Activated CD4-positive, alpha-beta memory T cell treated with anti-CD3 and anti-CD28 coated beads, Interleukin-2, amount 10 ng/mL, durations not matched to agents 7 days and 5 days (primary cell): Measurements from ENCODE around the gene MFN2. TPM values are rescaled to one million over a fixed set of nuclear protein-coding genes. Genes with fewer than 3 reads are reported as not detected.
A peak's percentile ranks its signal among the peaks of the same experiment; 100 is the strongest.
"Not testable (repeated sequence)": the region's sequence is repeated elsewhere in the genome, so short reads cannot be mapped to it uniquely, and the experiment has no call there.

Experiments used
- CTCF ChIA-PET: fragments of 350-600 bp; sonication (Branson Sonifier 250); formaldehyde crosslinking; loops from one replicate; lab custom pipeline; 2021; ENCODE audit warnings: antibody characterized with exemption, inconsistent platforms; lab: Charles Lee
- POLR2A ChIA-PET: fragments of 350-600 bp; sonication (Branson Sonifier 250); formaldehyde crosslinking; loops from one replicate; lab custom pipeline; 2021; ENCODE audit warnings: antibody characterized with exemption; lab: Charles Lee
- DNase-seq: peaks from one replicate; pipeline ENCODE4 v3.0.0-alpha.2; 2020
- H3K27ac Mint-ChIP-seq: one replicate; pipeline ENCODE4 v1.8.0; 2021; ENCODE audit warnings: mild to moderate bottlenecking, mixed read lengths
- H3K27me3 Mint-ChIP-seq: one replicate; pipeline ENCODE4 v1.8.0; 2021; ENCODE audit warnings: mixed read lengths
- H3K36me3 Mint-ChIP-seq: one replicate; pipeline ENCODE4 v1.8.0; 2021; ENCODE audit warnings: low read depth, mixed read lengths
- H3K4me1 Mint-ChIP-seq: one replicate; pipeline ENCODE4 v1.8.0; 2021; ENCODE audit warnings: mixed read lengths
- H3K4me3 Mint-ChIP-seq: one replicate; pipeline ENCODE4 v1.8.0; 2021; ENCODE audit warnings: mild to moderate bottlenecking, mixed read lengths
- H3K9me3 Mint-ChIP-seq: one replicate; pipeline ENCODE4 v1.8.0; 2021; ENCODE audit warnings: mixed read lengths
- total RNA-seq, 2 experiments: library from RNA; stranded (reverse); gene quantifications; one replicate each; pipeline ENCODE4 v1.2.3, GENCODE V29; 2021

The MFN2 gene
- total RNA-seq, 2 experiments from 2014 or later = 51.4 to 52.1 TPM

GRCh38 chr1:12033441-12033840 is 53.2 kb downstream of the MFN2 start:
- not testable (repeated sequence) for H3K4me1 Mint-ChIP-seq, H3K27me3 Mint-ChIP-seq, H3K27ac Mint-ChIP-seq, H3K9me3 Mint-ChIP-seq, H3K4me3 Mint-ChIP-seq, DNase-seq
- POLR2A ChIA-PET = interaction anchor here (1.4 to 4.6 kb wide), 3 partner anchors 7 to 125 kb away, joined by 3 to 79 read pairs (median 5); partner anchors contain the start of gene TNFRSF8
- peaks cover 34% of the 10 kb centered on the region for H3K36me3 Mint-ChIP-seq
- CTCF ChIA-PET = interaction anchor here (1.7 kb wide), 1 partner anchor 14 kb away, joined by 3 read pairs; the partner anchor contains the start of gene MIIP

DNA sequence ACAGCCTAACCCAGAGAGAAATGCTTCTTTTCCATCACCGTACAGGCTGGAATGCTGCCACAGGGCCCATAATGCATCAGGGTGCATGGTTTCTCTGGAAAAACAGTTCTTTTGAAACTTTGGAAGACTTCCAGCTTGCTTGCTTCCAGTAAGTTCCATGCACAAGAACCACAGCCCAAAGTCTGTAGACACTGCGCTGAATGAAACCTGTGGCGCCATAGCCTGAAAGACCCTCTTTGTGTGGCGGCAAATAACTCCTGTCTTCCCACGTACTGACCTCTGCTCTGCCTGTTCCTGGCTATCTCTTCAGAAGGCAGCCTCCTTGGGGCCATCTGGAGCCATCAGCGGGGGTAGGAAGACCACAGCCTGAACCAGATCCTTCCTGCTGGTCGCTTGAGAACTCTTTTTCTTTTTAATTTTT is 54.1 kb downstream of the MFN2 start:
- DNase-seq = no peak
- Mint-ChIP-seq H3K36me3 (peaks cover 29% of the 10 kb centered on the region), H3K4me3 (no peak overlapping the region), H3K27me3 (no peaks in the 10 kb centered on the region), H3K9me3 (no peaks in the 10 kb centered on the region), H3K4me1 (peaks cover 9% of the 10 kb centered on the region), H3K27ac (no peak overlapping the region)
- ChIA-PET CTCF (no interaction called here), POLR2A (interaction anchor here (3.0 to 6.9 kb wide), 2 partner anchors 45 to 125 kb away, joined by 8 to 73 read pairs; no protein-coding TSS in a partner anchor)

DNA sequence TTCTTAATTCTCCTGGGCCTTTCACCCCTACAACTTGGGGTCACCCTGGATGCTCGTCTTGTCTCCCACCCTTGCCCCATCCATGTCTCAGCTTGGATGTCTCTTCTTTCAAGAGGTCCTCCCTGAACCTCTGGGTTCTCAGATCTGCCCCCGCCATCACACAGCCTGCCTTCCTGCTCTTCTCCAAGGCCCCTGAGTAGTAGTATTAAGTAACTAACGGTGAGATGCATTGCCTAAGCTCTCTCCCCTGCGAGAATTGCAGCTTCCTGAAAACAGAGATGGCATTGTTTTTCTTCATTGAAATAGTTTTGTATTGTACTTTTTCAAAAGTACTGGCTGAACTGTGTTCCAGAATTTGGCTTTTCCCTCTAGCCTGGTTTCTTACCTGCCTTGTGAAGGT is 55.1 kb downstream of the MFN2 start:
- Mint-ChIP-seq H3K27ac (no peak overlapping the region), H3K4me1 (peaks cover 14% of the 10 kb centered on the region), H3K9me3 (no peaks in the 10 kb centered on the region), H3K4me3 (no peak overlapping the region), H3K27me3 (no peaks in the 10 kb centered on the region), H3K36me3 (peaks cover 23% of the 10 kb centered on the region)
- POLR2A ChIA-PET = interaction anchor here (1.0 to 6.9 kb wide), 3 partner anchors 12 to 126 kb away, joined by 3 to 73 read pairs (median 8); no protein-coding TSS in a partner anchor
- no peak for DNase-seq
- CTCF ChIA-PET = interaction anchor here (1.0 kb wide), 1 partner anchor 16 kb away, joined by 3 read pairs; no protein-coding TSS in a partner anchor

- CTCF ChIA-PET = interaction anchor here (1.3 to 2.6 kb wide), 3 partner anchors 10 to 42 kb away, joined by 3 to 8 read pairs (median 5); partner anchors contain the start of gene MIIP
- H3K27ac Mint-ChIP-seq = peak overlapping the region; percentile 44
- no peaks in the 10 kb centered on the region for H3K9me3 Mint-ChIP-seq
- H3K36me3 Mint-ChIP-seq = peaks cover 6% of the 10 kb centered on the region
- POLR2A ChIA-PET = interaction anchor here (1.0 to 6.9 kb wide), 10 partner anchors 8 to 129 kb away, joined by 3 to 73 read pairs (median 6); partner anchors contain the start of genes MFN2 and MIIP
- H3K4me1 Mint-ChIP-seq = peaks cover 29% of the 10 kb centered on the region
- H3K4me3 Mint-ChIP-seq = no peak overlapping the region
- DNase-seq = no peak
- H3K27me3 Mint-ChIP-seq = no peaks in the 10 kb centered on the region
Measured at GRCh38 chr1:12037486-12038355, 57.5 kb downstream of the MFN2 start.

GRCh38 chr1:12038356-12039163 is 58.3 kb downstream of the MFN2 start:
- ChIA-PET CTCF (interaction anchor here (0.9 to 2.6 kb wide), 2 partner anchors 8 to 41 kb away, joined by 4 to 8 read pairs; no protein-coding TSS in a partner anchor), POLR2A (interaction anchor here (0.7 to 6.9 kb wide), 11 partner anchors 11 to 129 kb away, joined by 3 to 73 read pairs (median 3); partner anchors contain the start of genes MFN2, MIIP and TNFRSF8)
- peaks cover 29% of the 10 kb centered on the region for H3K4me1 Mint-ChIP-seq
- no peaks in the 10 kb centered on the region for H3K27me3 Mint-ChIP-seq
- H3K27ac Mint-ChIP-seq = no peak overlapping the region
- no peak for DNase-seq
- H3K9me3 Mint-ChIP-seq = no peaks in the 10 kb centered on the region
- H3K36me3 Mint-ChIP-seq = peaks cover 6% of the 10 kb centered on the region
- H3K4me3 Mint-ChIP-seq = no peak overlapping the region

- Mint-ChIP-seq H3K4me3 (no peak overlapping the region), H3K4me1 (peaks cover 33% of the 10 kb centered on the region), H3K27ac (no peak overlapping the region), H3K9me3 (no peaks in the 10 kb centered on the region), H3K36me3 (peaks cover 6% of the 10 kb centered on the region), H3K27me3 (no peaks in the 10 kb centered on the region)
- POLR2A ChIA-PET = interaction anchor here (0.7 to 6.9 kb wide), 10 partner anchors 9 to 130 kb away, joined by 3 to 73 read pairs (median 4); partner anchors contain the start of genes MFN2 and TNFRSF8
- CTCF ChIA-PET = interaction anchor here (0.6 to 2.6 kb wide), 4 partner anchors 9 to 225 kb away, joined by 3 to 8 read pairs (median 4); partner anchors contain the start of gene MIIP
- no peak for DNase-seq
Measured at GRCh38 chr1:12039164-12039525, 58.9 kb downstream of the MFN2 start.

DNA sequence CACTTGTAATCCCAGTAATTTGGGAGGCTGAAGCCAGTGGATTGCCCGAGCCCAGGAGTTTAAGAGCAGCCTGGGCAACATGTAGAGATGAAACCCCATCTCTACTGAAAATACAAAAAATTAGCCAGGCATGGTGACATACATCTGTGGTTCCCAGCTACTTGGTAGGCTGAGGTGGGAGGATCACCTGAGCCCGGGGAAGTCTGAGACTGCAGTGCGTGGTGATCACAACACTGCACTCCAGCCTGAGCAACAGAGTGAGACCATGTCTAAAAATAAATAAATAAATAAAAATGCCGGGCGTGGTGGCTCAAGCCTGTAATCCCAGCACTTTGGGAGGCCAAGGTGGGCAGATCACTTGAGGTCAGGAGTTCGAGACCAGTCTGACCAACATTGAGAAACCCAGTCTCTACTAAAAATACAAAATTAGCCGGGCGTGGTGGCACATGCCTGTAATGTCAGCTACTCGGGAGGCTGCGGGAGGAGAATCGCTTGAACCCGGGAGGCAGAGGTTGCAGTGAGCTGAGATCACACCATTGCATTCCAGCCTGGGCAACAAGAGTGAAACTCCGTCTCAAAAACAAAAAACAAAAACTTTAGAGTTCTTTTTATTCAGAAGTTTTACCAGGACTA is 59.7 kb downstream of the MFN2 start:
- H3K27me3 Mint-ChIP-seq, DNase-seq, H3K27ac Mint-ChIP-seq, H3K4me3 Mint-ChIP-seq, H3K36me3 Mint-ChIP-seq, H3K9me3 Mint-ChIP-seq: not testable (repeated sequence)
- ChIA-PET POLR2A (interaction anchor here (0.9 to 6.9 kb wide), 10 partner anchors 7 to 131 kb away, joined by 3 to 73 read pairs (median 6); partner anchors contain the start of gene TNFRSF8), CTCF (interaction anchor here (0.6 to 1.0 kb wide), 2 partner anchors 21 to 226 kb away, joined by 3 to 4 read pairs; partner anchors contain the start of gene MIIP)
- H3K4me1 Mint-ChIP-seq = peaks cover 41% of the 10 kb centered on the region

GRCh38 chr1:12040457-12041051 is 60.3 kb downstream of the MFN2 start:
- Mint-ChIP-seq H3K4me1 (peaks cover 46% of the 10 kb centered on the region), H3K27ac (peak overlapping the region; percentile 69), H3K27me3 (peaks cover 1% of the 10 kb centered on the region), H3K9me3 (no peaks in the 10 kb centered on the region), H3K36me3 (peaks cover 1% of the 10 kb centered on the region), H3K4me3 (no peak overlapping the region)
- ChIA-PET POLR2A (interaction anchor here (0.9 to 6.9 kb wide), 8 partner anchors 8 to 131 kb away, joined by 3 to 73 read pairs (median 6); no protein-coding TSS in a partner anchor), CTCF (no interaction called here)
- no peak for DNase-seq

- DNase-seq, H3K9me3 Mint-ChIP-seq, H3K27me3 Mint-ChIP-seq, H3K36me3 Mint-ChIP-seq, H3K4me3 Mint-ChIP-seq: not testable (repeated sequence)
- H3K27ac Mint-ChIP-seq = peak overlapping the region; percentile 71
- POLR2A ChIA-PET = interaction anchor here (0.6 to 9.6 kb wide), 6 partner anchors 19 to 135 kb away, joined by 3 to 124 read pairs (median 14); partner anchors contain the start of genes MIIP and TNFRSF8
- CTCF ChIA-PET = interaction anchor here (0.6 to 0.7 kb wide), 2 partner anchors 35 to 382 kb away, joined by 3 to 4 read pairs; no protein-coding TSS in a partner anchor
- peaks cover 40% of the 10 kb centered on the region for H3K4me1 Mint-ChIP-seq
Measured at GRCh38 chr1:12044187-12044877, 64.1 kb downstream of the MFN2 start.

GRCh38 chr1:12046749-12047119 is 66.5 kb downstream of the MFN2 start:
- ChIA-PET POLR2A (interaction anchor here (0.6 to 9.6 kb wide), 10 partner anchors 10 to 138 kb away, joined by 3 to 124 read pairs (median 12); partner anchors contain the start of genes MIIP and TNFRSF8), CTCF (interaction anchor here (1.0 to 1.8 kb wide), 6 partner anchors 10 to 78 kb away, joined by 3 to 12 read pairs (median 4); partner anchors contain the start of gene MIIP)
- no peaks in the 10 kb centered on the region for H3K36me3 Mint-ChIP-seq
- no peak for DNase-seq
- H3K9me3 Mint-ChIP-seq = no peaks in the 10 kb centered on the region
- H3K4me3 Mint-ChIP-seq = no peak overlapping the region
- peaks cover 31% of the 10 kb centered on the region for H3K4me1 Mint-ChIP-seq
- peaks cover 1% of the 10 kb centered on the region for H3K27me3 Mint-ChIP-seq
- H3K27ac Mint-ChIP-seq = no peak overlapping the region
